ENCODE data around the gene JAG1.
"Not testable (repeated sequence)": the region's sequence is repeated elsewhere in the genome, so short reads cannot be mapped to it uniquely, and the experiment has no call there.

Gene JAG1

GRCh38 chr20:10616212-10616611, 57.6 kb downstream of the JAG1 start:
- Histone ChIP-seq H2AFZ (no peak overlapping the region), H3K79me2 (no peaks in the 10 kb centered on the region), H3K36me3 (ENCODE audit: control insufficient read depth, insufficient read depth, low read length) (no peaks in the 10 kb centered on the region), H3K27ac (no peak overlapping the region), H3K27me3 (ENCODE audit: control insufficient read depth, insufficient read depth, low read length) (no peaks in the 10 kb centered on the region), H3K9ac (no peak overlapping the region), H3K4me2 (ENCODE audit: low read length) (no peak overlapping the region), H3K4me1 (peaks cover 6% of the 10 kb centered on the region), H3K9me3 (ENCODE audit: control insufficient read depth, low read length) (no peaks in the 10 kb centered on the region), H3K4me3 (ENCODE audit: low read depth, low read length) (no peak overlapping the region)
- TF ChIP-seq, protein P1, sequence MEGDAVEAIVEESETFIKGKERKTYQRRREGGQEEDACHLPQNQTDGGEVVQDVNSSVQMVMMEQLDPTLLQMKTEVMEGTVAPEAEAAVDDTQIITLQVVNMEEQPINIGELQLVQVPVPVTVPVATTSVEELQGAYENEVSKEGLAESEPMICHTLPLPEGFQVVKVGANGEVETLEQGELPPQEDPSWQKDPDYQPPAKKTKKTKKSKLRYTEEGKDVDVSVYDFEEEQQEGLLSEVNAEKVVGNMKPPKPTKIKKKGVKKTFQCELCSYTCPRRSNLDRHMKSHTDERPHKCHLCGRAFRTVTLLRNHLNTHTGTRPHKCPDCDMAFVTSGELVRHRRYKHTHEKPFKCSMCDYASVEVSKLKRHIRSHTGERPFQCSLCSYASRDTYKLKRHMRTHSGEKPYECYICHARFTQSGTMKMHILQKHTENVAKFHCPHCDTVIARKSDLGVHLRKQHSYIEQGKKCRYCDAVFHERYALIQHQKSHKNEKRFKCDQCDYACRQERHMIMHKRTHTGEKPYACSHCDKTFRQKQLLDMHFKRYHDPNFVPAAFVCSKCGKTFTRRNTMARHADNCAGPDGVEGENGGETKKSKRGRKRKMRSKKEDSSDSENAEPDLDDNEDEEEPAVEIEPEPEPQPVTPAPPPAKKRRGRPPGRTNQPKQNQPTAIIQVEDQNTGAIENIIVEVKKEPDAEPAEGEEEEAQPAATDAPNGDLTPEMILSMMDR (IDR thresholded peaks at IDR 0.05) = no peak

GRCh38 chr20:10613911-10614310, 59.9 kb downstream of the JAG1 start:
- Histone ChIP-seq H3K27ac (no peak overlapping the region), H3K4me1 (peaks cover 4% of the 10 kb centered on the region), H3K79me2 (no peaks in the 10 kb centered on the region), H3K27me3 (ENCODE audit: control insufficient read depth, insufficient read depth, low read length) (no peaks in the 10 kb centered on the region), H3K36me3 (ENCODE audit: control insufficient read depth, insufficient read depth, low read length) (no peaks in the 10 kb centered on the region), H2AFZ (no peak overlapping the region), H3K4me3 (ENCODE audit: low read depth, low read length) (no peak overlapping the region), H3K9ac (no peak overlapping the region), H3K9me3 (ENCODE audit: control insufficient read depth, low read length) (no peaks in the 10 kb centered on the region), H3K4me2 (ENCODE audit: low read length) (no peak overlapping the region)
- TF ChIP-seq, protein P1 (IDR thresholded peaks at IDR 0.05) = no peak

DNA sequence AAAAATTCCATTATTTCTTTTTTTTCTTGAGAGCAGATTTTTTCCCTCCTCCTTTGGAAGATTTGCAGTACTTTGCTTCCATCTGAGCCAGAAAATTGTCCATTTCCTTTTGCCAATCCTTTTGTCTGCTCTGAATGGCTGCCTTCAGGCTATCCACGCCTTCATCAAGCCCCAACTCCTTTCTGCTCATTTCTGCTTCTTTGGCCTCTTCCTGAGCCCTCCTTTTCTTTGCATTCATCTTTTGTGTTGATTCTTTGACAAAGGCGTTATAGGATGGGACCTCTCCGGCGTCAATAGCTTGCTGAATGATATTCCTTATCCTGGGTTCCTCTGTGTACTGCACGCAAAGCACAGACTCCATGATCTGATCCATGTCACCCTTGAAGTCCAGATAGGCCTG, 60.4 kb downstream of the JAG1 start:
- not testable (repeated sequence) for H3K36me3 ChIP-seq (ENCODE audit: control insufficient read depth, insufficient read depth, low read length); H2AFZ ChIP-seq; H3K9ac ChIP-seq; H3K27ac ChIP-seq; H3K4me1 ChIP-seq; H3K9me3 ChIP-seq (ENCODE audit: control insufficient read depth, low read length); H3K4me3 ChIP-seq (ENCODE audit: low read depth, low read length); H3K27me3 ChIP-seq (ENCODE audit: control insufficient read depth, insufficient read depth, low read length); H3K4me2 ChIP-seq (ENCODE audit: low read length); H3K79me2 ChIP-seq

DNA sequence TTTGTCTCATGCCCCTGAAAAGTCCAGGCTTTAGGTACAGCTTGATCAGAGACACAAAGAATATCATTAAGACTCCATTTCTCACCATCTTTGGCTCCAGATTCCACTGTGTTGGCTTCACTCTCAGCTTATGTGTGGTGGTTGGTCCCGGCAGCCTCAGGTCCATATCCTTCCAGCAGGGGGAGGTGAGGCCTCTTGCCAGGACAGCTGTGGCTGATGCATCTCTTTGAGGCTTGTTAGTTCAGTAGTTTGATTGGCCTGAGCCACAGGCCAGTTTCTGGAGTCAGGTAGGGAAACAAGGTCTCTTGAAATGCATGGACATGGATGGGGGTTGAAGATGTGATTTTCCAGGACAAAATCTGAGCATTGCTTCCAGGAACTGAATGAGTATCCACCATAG, 62.4 kb downstream of the JAG1 start:
- no peaks in the 10 kb centered on the region for H3K79me2 ChIP-seq
- H3K9ac ChIP-seq = no peak overlapping the region
- H3K27ac ChIP-seq = no peak overlapping the region
- peak overlapping the region; percentile 0 for H2AFZ ChIP-seq
- TF ChIP-seq, protein P1 (IDR thresholded peaks at IDR 0.05) = peak; percentile 76
- H3K4me1 ChIP-seq = peaks cover 12% of the 10 kb centered on the region
- H3K9me3 ChIP-seq (ENCODE audit: control insufficient read depth, low read length) = no peaks in the 10 kb centered on the region
- no peaks in the 10 kb centered on the region for H3K27me3 ChIP-seq (ENCODE audit: control insufficient read depth, insufficient read depth, low read length)
- no peaks in the 10 kb centered on the region for H3K36me3 ChIP-seq (ENCODE audit: control insufficient read depth, insufficient read depth, low read length)
- H3K4me3 ChIP-seq (ENCODE audit: low read depth, low read length) = no peak overlapping the region
- H3K4me2 ChIP-seq (ENCODE audit: low read length) = no peak overlapping the region

DNA sequence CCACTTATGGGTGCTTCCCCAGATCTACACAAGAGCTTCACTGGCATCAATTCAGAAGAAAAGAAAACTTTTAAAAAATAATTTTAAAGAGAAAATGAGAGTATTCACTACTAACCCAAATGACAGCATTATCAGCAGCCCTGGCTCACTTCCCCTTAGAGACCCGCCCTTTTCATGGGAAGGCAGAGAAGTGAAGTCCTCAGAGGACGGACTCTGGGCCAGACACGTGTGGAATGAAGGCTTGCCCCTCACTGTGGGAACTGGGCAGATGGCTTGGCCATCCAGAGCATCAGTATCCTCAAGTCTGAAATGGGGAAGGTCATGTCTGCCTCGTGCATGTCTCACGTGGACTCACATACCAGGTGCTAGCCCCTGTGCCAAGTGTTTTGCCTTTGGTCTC, 63.5 kb downstream of the JAG1 start:
- no peaks in the 10 kb centered on the region for H3K27me3 ChIP-seq (ENCODE audit: control insufficient read depth, insufficient read depth, low read length)
- H3K4me1 ChIP-seq = peaks cover 12% of the 10 kb centered on the region
- no peak overlapping the region for H2AFZ ChIP-seq
- TF ChIP-seq, protein P1 (IDR thresholded peaks at IDR 0.05) = no peak
- no peaks in the 10 kb centered on the region for H3K79me2 ChIP-seq
- no peak overlapping the region for H3K4me2 ChIP-seq (ENCODE audit: low read length)
- H3K9ac ChIP-seq = no peak overlapping the region
- H3K9me3 ChIP-seq (ENCODE audit: control insufficient read depth, low read length) = no peaks in the 10 kb centered on the region
- no peaks in the 10 kb centered on the region for H3K36me3 ChIP-seq (ENCODE audit: control insufficient read depth, insufficient read depth, low read length)
- no peak overlapping the region for H3K4me3 ChIP-seq (ENCODE audit: low read depth, low read length)
- no peak overlapping the region for H3K27ac ChIP-seq
